HG02588 (cell line): ENCODE measurements around the gene SFMBT1.

ENCODE experiments used
- ATAC-seq: cut with Tn5 transposase; IDR thresholded peaks from one replicate; pipeline ENCODE4 v1.9.1; 2021; ENCODE audit warnings: mild to moderate bottlenecking, moderate library complexity; ENCODE audit not compliant: unreplicated experiment

SFMBT1 gene

GRCh38 chr3:52890735-52891134 lies 155.1 kb downstream of the SFMBT1 start:
- no peak for ATAC-seq

GRCh38 chr3:52889901-52890300 lies 156.0 kb downstream of the SFMBT1 start:
- no peak for ATAC-seq

GRCh38 chr3:52887166-52887565 lies 158.7 kb downstream of the SFMBT1 start:
- no peak for ATAC-seq

- no peak for ATAC-seq
Measured at GRCh38 chr3:52886049-52886730, 159.7 kb downstream of the SFMBT1 start.

- no peak for ATAC-seq
Measured at GRCh38 chr3:52882377-52882776, 163.5 kb downstream of the SFMBT1 start.

DNA sequence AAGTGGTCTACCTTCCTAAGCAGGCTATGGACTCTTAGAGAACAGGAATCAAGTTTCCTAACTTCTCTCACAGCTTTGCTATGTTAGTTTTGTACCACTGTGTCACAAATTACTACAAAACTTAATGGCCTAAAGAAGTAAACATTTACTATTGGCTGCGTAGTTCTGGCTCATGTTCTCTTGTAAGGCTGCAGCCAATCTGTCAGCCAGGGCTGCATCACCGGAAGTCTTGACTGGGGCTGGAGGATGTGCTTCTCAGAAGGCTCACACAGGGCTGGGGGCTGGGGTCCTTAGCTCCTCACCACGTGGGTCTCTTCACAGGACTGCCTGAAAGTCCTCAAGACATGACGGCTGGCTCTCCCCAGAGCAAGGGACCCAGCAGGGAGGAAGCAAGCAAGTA lies 164.0 kb downstream of the SFMBT1 start:
- no peak for ATAC-seq

- no peak for ATAC-seq
Measured at GRCh38 chr3:52880474-52880873, 165.4 kb downstream of the SFMBT1 start.

DNA sequence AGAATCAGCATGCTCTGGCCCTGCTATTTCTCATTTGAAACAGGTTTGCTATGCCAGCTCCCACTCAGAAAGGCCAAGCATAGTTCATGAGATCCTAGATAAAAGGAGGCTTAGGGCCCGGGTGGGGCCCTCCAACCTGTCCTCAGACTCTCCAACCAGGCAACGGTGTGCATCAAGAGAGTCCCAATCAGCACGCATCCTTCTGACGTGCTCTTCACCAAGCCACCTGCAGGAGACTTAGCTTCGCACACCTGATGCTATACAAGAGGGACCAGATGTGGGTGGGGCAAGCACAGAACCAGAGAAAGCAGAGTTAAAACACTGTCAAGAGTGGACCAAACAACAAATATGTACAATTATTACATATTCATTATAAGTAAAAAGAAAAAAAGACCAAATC lies 165.8 kb downstream of the SFMBT1 start:
- no peak for ATAC-seq

- no peak for ATAC-seq
Measured at GRCh38 chr3:52879581-52879980, 166.3 kb downstream of the SFMBT1 start.

- ATAC-seq: no peak
Measured at GRCh38 chr3:52879090-52879489, 166.8 kb downstream of the SFMBT1 start.

DNA sequence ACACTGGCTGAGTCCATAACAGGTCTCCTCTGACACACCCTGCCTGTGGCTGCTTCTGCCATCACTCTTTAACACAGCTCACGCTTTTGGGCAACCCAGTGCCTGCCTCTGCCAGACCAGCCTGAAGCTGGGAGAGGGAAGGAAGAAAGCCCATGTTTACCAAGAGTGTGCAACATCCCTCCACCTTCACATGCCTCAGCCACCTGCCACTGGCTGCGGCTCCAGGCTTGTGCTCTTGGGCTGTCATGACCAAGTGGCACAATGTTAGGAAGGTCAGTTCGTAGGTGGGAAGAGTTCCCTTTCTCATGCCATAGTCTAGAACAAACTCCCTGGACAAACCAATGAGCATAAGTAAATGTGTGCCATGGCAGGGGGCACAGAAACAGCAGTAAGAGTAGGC lies 168.8 kb downstream of the SFMBT1 start:
- no peak for ATAC-seq

DNA sequence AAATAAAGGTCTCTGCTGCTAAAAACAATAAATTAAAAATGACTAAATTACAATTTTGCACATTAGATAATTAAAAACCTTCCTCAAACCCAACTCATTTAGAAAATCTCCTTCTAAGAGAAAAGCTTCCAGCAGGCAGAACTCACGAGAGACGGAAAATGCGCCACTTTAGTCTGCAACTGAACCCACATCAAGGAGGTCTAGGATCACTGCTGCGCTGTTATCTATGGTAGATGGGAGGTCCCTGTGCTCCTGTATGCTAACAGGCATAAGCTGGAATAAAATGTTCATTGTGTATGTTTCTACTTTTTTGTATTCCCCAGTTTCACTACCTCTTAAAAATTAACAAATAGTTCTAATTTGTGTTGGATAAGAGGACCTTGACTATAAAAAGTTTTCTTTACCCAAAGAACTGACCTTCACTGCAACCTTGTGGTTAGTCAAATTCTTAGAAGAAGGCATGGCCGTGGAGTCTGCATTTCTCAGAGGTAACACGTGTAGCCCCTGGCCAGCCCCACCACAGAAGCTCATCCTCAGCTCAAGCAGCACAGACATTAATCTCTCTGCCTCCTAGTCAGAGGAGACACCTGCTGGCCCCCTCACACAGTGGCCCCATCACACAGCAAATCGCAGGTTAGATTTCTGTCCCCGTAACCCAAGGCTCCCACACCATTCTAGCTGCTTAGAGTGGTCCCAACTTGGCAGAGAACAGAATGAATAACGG lies 170.8 kb downstream of the SFMBT1 start:
- ATAC-seq: no peak

DNA sequence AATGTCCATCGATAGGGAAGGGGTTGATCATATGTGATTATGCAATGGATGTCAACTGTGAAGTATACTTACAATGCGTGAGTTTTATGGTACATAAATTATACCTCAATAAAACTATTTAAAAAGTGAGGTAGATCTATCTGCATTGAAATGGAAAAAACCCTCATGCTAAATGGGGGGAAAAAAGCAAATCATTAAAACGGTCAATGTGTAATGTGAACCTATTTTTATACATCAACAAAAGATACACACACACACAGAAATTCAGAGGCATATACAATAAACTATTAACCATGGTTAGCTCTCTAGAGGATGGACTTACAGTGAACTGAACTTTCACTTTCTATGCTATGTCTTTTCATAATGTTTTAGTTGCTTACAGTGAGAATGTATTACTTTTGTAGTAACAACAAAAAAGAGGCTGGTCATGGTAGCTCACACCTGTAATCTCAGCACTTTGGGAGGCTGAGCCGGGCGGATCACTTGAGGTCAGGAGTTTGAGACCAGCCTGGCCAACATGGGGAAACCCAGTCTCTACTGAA lies 171.6 kb downstream of the SFMBT1 start:
- no peak for ATAC-seq

GRCh38 chr3:52873433-52874159 lies 172.3 kb downstream of the SFMBT1 start:
- no peak for ATAC-seq

GRCh38 chr3:52872245-52872644 lies 173.6 kb downstream of the SFMBT1 start:
- no peak for ATAC-seq

- no peak for ATAC-seq
Measured at GRCh38 chr3:52871761-52872160, 174.1 kb downstream of the SFMBT1 start.

DNA sequence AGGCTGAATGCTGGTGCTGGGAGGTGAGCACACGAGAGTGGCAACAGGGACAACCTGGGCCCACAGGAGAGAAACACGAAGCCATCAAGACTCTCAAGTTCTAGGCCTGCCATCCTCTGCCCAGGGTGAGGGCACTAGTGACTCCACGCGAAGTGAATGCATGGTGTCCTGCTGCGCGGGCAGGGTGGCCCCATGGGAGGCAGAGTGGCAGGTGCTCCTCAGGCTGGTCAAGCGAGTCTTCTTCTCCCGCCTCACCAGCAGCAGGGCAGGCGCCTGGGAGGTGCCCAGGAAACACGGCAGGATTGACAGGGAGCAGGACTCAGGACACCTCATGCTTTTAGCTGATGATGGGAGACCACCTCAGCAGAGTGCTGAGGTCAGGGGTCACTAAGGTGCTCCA lies 175.4 kb downstream of the SFMBT1 start:
- no peak for ATAC-seq

GRCh38 chr3:52866427-52866826 lies 179.4 kb downstream of the SFMBT1 start:
- ATAC-seq: no peak

- no peak for ATAC-seq
Measured at GRCh38 chr3:52865994-52866393, 179.9 kb downstream of the SFMBT1 start.

- ATAC-seq: no peak
Measured at GRCh38 chr3:52860424-52860768, 185.5 kb downstream of the SFMBT1 start.

DNA sequence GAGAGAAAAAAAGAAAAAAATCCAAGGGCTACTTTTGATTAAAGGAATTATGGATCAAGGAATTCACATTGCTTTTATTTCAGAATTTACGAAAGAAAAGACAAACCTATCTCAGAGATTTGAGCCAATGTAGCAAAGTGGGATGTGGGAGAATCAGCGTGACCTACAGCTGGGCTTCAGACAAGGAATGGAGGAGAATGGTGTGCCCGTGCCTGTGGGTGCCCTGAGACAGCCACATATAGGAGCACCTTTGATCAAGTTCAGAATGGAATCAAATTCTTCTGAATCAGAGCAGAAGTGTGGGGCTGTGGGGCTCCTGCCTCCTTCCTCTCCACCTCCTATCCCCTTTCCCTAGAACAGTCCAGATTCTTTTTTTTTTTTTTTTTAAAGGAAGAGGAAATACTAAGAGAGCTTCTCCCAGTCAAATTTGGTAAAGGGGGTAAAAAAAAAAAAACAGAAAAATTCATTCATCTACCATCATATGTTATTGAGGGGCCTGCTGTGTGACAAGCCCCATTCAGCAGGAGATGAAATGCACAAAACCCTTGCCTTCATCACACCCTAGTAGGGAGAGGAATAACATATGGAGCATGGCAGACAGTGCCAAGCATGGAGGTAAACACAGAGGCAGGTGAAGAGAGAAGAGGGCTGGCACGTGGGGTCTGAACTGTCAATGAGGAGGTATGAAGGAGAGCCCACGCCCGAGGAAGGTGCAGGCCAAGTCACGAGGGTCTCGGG lies 186.0 kb downstream of the SFMBT1 start:
- no peak for ATAC-seq
